Smooth muscle cell of the pulmonary artery (primary cell): ENCODE data around the gene DUOX2. TPM values are rescaled to one million over a fixed set of nuclear protein-coding genes. Genes with fewer than 3 reads are reported as not detected.

Experiments
- total RNA-seq: library from RNA; depleted of rRNA; stranded (reverse); fragments of >200 nt; gene quantifications from 2 replicates; pipeline ENCODE4 v1.2.3, GENCODE V29; 2014

The DUOX2 gene
- total RNA-seq, result 0.03 TPM in 1 of 2 replicates, not detected in the other

DNA sequence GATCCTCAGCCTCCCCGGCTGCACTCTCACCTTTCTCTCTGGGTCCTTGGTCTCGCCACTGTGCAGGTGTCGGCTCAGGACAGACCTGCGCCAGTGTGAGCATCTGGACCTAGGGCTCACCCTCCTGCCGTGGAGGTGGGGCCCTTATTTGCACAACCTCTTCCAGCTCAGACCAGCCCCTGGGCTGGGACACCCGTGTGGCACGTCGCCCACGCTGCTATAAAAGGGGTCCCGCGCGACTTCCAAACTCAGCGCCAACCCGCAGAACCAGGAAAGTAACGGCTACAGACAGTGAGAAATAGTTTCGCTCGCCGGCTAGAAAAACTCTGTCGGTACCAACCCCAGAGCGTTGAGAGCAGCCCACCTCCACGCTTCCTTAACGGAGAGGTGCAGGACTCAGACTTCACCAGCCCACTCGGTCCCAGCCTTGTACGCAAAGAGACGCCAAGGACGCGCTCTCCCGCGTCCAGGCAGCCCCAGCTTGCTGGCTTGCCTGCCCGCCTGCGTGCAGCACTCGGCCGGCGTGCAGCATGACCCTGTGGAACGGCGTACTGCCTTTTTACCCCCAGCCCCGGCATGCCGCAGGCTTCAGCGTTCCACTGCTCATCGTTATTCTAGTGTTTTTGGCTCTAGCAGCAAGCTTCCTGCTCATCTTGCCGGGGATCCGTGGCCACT, at the start of gene DUOX2, which contains the start of gene DUOXA2:
Gene DUOX2, minus strand, starts transcription at position 97 of the 675 bp plus-strand sequence. CDS start 761 bp downstream, outside the sequence.
Gene DUOXA2, plus strand, starts transcription at position 251 of the 675 bp plus-strand sequence. Its CDS starts 280 bp downstream, at position 531.

DNA sequence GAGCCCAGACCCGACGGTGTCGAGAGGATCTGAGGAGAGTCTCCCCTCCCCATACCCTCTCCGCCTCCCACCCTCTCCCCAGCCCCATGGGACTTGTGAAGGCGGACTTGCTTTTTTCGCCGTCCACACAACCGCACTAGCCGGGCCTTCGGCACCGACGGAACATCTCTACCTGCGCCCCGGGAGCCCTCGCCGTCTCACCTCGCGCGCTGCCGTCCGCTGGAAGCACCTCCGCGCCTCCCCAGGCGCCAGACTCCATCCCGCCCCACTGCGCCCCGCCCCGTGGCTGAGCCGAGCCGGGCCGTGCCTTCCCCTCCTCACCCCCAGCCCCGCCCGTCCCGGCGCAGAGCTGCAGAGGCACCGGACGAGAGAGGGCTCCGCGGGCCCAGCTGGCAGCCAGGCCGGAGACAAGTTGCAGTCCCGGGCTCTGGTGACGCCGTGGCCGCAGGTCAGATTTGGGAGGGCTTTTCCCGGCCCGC, 15.7 kb upstream of the DUOX2 start, which contains the start of the genes DUOX1 and DUOXA1:
Gene DUOX1, plus strand, starts transcription at position 344 of the 479 bp plus-strand sequence. CDS start 1,973 bp downstream, outside the sequence.
Gene DUOXA1, minus strand, starts transcription at position 229 of the 479 bp plus-strand sequence. CDS start 6,865 bp downstream, outside the sequence.

Other genes starting within 250 kb of the DUOX2 start
- gene TERB2, start 157.5 kb downstream of the DUOX2 start, total RNA-seq, result not detected in 2 replicates
- gene SORD, start 91.0 kb downstream of the DUOX2 start, total RNA-seq, result 13.9 and 20.3 TPM in 2 replicates
- not detected in 2 replicates for gene DUOXA2, start 154 bp upstream of the DUOX2 start, total RNA-seq
- gene DUOXA1, start 15.7 kb upstream of the DUOX2 start, total RNA-seq, result 0.07 TPM in 1 of 2 replicates, not detected in the other
- 0.13 TPM in 1 of 2 replicates, not detected in the other for gene DUOX1, start 15.8 kb upstream of the DUOX2 start, total RNA-seq
- 0.63 and 1.8 TPM in 2 replicates for gene SHF, start 73.8 kb upstream of the DUOX2 start, total RNA-seq
- not detected in 2 replicates for gene SLC28A2, start 138.1 kb upstream of the DUOX2 start, total RNA-seq